GM21529 (cell line): ENCODE measurements around the gene HSP90AB1.
A peak's percentile ranks its signal among the peaks of the same experiment; 100 is the strongest.

Experiments used
- ATAC-seq: cut with Tn5 transposase; IDR thresholded peaks from one replicate; pipeline ENCODE4 v1.9.1; 2021; ENCODE audit not compliant: unreplicated experiment

HSP90AB1 gene

DNA sequence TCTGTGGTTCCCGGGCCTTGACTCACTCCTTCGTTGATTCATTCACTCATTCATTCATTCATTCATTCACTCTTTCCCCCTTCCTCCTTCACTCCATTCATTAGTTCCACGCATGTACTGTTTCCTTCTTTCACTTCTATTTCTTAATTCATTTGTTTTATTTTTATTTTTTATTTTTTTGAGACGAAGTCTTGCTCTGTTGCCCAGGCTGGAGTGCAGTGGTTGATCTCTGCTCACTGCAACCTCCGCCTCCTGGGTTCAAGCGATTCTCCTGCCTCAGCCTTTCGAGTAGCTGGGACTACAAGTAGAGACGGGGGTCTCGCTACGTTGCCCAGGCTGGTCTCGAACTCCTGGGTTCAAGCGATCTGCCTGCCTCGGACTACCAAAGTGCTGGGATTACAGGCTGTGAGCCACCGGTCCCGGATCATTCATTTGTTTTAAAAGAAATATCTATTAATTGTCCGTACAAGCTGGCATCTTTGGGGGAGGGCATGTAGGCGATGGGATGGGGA, 18.9 kb downstream of the HSP90AB1 start:
- ATAC-seq: no peak

DNA sequence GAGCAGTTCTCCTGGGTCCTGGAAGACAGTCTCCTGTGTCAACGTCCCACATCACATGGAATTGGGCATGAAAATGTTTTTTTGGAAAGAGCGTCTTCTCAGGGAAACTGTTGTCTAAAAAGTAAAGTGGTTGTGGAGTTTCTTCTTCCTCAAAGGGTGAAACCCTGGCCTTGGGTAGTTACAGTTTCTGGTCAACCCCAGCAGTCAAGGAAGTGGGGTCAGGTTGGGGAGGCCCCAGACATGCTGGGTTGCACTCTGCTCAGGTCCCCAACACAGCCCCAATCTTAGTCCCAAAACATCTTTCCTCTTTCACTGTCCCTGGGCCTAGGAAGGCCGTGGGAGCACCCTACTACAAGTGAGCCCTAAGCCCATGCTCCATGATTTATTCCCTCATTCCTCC, 19.4 kb downstream of the HSP90AB1 start:
- peak; percentile 42 for ATAC-seq

DNA sequence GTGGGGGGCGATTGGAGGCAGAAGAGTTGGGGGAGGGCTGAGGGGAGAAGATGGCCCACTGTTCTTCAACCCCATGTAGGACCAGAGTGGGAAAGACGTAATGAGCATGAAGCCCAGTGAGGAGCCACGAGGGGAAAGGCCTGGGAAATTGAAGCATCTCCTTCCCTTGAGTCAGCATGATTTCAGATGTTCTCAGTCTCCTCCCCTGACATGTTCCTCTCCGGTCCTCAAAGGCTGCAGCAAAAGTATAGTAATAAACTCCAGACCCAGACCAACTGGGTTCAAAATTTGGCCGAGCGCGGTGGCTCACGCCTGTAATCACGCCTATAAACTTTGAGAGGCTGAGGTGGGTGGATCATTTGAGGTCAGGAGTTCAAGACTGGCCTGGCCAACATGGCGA, 20.4 kb downstream of the HSP90AB1 start:
- no peak for ATAC-seq

DNA sequence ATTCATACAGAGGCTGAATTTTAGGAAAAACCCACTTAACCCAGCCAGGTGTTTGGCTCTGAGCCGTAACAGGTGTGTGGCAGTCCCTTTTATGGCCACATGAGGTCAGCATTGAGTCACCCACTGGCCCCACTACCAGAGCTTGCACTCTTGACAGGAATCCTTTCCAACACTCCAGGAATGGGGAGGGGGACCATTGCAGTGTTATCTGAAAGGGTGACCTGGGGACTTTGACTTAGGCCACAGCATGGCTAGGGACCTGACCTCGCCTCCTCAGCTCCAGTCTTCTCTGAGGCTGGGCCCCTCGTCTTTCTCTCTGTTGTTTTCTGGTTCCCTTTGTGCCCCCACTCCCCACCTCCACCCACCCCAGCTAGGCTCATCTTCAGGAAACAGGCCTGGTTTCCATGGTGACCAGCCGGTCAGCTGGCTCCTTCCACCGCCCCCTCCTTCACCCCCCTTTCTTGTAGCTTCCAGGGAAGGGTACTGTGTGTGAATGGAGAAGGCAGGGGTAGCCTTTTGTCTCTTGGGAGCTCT, 21.3 kb downstream of the HSP90AB1 start:
- ATAC-seq: no peak

DNA sequence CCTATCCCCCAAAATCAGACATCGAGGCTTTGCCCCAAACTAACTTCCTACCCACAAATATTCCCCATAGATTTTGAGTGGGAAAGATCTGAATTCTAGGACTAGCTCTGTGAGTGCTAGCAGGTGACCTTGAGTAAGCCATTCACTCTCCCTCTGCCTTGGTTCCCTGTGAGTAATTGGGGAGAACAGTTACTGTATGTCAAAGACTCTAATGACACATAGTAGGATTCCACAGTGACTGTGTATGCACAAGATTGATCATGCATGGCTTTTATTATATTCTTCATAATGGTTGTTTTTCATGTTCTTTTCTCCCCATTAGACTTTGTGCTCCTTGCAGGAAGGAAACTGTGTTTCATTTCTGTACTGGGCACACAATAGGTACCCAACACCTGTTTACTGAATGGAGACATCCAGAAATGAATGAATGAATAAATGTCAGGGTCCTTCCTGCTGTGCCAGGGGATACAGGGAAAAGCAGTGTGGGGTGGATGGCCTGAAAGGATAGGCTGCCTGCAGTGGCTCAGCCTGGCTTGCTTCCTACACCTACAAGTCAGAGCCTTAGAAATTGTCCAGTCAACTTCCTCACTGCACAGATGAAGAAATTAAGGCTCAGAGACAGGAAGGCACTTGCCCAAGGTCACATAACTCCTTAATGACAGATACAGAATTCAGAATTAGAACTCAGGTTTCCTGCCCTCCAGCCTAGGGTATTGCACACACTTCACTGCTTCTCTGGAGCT, 22.4 kb downstream of the HSP90AB1 start:
- ATAC-seq: no peak

DNA sequence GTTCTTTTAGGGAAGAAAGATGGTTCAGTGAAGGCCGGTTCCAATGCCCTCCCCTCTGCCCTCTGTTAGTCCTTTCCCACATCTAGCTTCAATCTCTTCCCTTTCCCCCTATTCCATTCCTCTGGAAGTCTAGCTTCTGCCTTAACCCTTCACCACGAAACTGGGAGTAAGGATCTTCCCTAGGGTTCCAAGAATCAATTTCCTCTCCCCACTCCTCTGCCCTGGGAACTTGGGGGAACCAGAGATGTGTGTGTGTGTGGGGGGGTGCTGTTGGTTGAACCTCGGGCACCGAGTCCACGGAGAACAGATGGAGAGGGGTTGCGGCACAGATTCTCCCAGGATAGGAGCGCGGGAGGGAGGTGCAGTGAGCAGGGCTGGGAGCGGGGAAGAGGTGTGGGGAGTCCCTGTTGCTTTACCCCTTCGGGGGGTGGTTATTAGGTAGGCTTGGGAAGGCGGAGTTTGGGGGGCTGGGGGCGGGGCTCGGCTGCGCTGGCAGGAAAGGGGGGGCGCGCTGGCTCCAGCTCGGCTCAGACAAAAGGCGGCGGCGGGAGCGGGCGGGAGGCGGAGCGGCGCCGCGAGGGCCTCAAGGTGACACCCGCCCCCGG, 23.1 kb downstream of the HSP90AB1 start, which contains the start of gene TMEM151B:
TSS of gene TMEM151B (plus strand) at position 530 of the 605 bp plus-strand sequence. CDS start 293 bp downstream, outside the sequence.
- ATAC-seq: no peak

DNA sequence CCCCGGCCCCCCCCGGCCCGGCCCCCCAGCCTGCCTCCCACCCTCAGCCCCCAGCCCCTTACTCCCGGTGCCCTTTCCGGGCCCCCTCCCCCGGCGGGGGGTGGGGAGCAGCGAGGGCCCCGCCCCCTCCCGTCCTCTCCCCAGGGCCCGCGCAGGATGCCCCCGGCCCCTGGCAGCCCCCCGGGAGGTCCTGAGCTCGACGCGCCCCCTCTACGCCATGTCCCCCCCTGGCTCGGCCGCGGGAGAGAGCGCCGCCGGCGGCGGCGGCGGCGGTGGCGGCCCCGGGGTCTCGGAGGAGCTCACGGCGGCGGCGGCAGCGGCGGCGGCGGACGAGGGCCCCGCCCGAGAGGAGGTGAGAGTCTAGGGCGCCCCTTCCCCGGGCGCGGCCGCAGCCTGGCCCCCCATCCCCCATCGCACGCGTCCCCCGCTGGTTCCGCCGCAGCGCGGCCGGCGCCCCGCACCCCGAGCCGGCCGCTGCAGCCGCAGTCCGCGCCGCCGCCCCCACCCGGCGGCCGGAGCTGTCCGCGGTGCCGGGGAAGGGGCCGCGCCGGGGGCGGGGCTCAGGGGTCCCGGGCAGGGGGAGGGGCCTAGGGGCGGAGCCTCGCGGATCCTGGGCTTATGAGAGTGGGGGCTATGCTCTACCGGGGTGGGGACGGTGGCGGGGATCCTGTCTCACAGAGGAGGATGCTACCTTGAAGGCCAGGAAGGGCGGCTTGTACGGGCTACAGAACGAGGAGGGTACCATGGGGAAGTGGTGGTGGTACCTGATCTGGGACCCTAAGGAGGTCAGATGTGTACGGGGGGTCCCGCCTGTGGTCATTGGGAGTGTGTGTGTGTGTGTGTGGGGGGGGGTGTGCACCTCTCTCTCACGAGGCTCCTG, 23.9 kb downstream of the HSP90AB1 start:
- no peak for ATAC-seq

DNA sequence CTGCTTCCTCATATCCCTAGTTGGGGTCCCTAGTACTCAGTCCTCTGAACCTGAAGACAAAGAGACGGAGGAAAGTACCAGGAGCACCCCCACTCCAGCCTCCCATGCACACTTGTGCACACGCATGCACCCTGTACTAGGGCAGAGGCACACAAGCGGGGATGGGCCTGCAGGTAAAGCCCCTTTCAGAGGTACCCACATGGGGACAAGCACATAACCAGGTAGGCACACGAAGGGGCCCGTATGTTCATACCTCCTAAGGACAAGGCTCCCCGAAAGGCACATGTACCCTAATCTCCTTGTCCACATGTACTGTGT, 24.5 kb downstream of the HSP90AB1 start:
- ATAC-seq: no peak

DNA sequence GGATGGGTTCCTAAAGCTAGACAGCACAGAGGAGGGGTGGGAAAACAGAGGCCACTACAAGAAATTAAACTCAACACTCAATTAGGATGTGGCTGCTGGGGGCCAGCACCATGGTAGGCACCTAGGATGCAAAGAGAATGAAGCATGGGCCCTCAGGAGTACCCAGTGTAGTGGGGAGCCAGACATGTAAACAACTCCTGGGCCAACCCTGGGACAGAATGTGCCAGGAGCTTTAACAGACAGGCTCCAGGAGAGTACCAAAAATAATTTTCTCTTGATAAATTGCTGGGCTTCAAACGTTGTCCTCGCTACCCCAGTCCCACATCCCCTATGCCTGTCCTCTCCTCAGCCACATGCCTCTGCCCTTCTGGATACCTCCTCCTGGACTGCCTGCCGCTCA, 25.0 kb downstream of the HSP90AB1 start:
- no peak for ATAC-seq

DNA sequence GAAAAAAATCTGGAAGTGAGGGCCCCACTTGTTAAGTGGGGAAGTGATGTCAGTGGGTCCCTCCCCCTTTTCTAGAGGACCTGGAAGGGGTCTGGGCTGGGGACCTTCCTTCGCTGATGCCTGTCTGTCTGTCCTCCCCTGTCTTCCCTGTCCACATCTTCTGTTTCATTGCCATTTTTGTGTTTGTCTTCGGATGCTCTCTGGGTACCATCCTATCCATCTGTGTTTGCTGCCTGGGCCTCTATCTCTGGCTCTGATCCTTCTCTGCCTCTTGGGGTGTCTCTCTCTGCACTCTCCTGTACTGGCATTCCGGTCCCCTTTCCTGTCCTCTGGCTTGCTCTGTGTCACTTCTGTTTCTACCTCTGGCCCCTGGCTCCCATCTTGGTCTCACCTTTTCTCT, 25.6 kb downstream of the HSP90AB1 start:
- no peak for ATAC-seq

DNA sequence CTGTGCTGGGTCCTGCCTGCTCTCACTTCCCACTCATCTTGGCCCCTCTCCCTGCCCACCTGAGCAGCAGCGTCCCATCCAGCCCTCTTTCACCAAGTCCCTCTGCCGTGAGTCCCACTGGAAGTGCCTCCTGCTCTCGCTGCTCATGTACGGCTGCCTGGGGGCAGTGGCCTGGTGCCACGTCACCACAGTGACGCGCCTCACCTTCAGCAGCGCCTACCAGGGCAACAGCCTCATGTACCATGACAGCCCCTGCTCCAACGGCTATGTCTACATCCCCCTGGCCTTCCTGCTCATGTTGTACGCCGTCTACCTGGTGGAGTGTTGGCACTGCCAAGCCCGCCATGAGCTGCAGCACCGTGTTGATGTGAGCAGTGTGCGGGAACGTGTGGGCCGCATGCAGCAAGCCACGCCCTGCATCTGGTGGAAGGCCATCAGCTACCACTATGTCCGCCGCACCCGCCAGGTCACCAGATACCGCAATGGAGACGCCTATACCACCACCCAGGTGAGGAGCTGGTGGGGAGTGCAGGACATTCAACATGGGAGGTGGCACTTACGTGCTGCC, 26.2 kb downstream of the HSP90AB1 start:
- ATAC-seq: no peak

DNA sequence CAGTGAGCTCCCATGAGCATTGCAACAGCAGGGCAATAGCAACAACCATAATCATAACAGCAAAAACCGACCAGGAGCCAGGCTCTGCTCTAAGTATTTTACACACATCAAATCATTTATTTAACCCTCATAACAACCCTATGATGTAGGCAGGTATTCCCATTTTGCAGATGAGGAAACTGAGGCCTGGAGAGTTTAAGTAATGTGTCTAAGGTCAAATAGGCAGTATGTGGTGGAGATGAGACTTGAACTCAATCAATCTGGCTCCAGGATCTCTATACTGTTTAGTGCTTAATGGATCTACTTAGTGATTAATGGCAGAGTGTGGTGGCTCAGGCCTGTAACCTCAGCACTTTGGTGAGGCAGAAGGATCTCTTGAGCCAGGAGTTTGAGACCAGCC, 26.7 kb downstream of the HSP90AB1 start:
- ATAC-seq: no peak

DNA sequence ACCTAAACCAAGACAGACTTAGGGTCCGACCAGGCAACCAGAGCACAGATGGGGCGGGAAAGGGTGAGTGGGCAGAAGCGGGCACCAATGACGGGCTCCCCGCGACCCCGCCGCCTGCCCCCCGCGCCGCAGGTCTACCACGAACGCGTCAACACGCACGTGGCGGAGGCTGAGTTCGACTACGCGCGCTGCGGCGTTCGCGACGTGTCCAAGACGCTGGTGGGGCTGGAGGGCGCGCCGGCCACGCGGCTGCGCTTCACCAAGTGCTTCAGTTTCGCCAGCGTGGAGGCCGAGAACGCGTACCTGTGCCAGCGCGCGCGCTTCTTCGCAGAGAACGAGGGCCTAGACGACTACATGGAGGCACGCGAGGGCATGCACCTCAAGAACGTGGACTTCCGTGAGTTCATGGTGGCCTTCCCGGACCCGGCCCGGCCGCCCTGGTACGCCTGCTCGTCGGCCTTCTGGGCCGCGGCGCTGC, 28.4 kb downstream of the HSP90AB1 start:
- ATAC-seq: no peak

DNA sequence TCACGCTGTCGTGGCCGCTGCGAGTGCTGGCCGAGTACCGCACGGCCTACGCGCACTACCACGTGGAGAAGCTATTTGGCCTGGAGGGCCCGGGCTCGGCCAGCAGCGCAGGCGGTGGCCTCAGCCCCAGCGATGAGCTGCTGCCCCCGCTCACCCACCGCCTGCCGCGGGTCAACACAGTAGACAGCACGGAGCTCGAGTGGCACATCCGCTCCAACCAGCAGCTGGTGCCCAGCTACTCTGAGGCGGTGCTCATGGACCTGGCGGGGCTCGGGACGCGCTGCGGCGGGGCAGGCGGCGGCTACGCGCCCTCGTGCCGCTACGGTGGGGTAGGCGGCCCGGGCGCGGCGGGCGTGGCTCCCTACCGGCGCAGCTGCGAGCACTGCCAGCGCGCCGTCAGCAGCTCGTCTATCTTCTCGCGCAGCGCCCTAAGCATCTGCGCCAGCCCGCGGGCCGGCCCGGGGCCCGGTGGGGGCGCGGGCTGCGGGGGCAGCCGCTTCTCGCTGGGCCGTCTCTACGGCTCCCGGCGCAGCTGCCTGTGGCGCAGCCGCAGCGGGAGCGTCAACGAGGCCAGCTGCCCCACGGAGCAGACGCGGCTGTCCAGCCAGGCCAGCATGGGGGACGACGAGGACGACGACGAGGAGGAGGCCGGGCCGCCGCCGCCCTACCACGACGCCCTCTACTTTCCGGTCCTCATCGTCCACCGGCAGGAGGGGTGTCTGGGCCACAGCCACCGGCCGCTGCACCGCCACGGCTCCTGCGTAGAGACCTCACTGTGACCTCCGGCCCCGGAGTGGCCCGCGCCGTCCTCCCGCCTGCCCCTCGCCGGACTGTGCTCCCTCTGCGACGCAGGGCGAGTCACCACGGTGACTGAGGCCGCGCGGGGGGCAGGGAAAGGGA, 29.1 kb downstream of the HSP90AB1 start:
- no peak for ATAC-seq

DNA sequence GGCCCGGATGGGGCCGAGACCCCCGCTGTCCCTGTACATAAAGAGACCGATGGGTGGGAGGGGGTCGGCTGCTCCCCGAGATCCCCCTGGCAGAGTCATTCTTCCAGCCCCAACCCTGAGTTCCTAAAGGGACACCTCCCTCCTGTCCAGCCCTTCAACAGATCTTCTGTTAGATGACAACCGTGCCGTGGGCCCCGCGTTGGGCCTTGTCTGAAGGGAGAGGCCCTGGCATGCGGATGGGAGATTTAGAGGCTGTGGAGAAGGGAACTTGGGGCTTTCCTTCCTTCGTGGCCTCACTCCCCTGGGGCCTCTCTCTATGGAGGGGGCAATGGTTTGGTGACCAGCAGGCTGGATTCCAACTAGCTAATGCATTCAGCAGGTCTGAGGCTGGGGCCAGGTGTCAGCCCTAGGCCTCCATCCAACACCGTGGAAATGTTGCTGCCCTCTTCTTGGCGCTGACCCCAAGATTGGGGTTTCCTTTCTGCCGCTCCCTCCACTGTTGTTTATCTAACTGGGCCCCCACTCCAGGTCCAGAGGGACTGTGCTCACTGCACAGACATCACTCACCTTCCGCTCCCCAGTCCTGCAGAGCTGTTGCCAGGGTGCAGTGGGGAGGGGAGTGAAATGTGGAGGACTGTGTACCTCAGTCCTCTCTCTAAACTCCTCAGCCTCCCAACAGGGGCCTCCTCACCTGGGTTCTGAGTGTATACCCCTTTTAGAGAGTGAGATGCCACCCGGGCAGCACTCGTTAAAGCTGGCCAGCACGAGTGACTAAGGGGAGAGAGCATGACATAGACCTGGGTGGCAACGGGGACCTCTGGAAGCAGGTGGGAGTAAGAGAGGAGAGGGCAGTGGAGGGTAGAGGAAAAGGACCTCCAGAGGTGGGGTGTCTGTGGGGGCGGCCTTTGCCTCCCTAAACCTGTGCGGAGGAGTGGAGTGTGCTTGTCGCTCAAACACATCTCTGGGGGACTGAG, 30.1 kb downstream of the HSP90AB1 start:
- ATAC-seq: no peak

DNA sequence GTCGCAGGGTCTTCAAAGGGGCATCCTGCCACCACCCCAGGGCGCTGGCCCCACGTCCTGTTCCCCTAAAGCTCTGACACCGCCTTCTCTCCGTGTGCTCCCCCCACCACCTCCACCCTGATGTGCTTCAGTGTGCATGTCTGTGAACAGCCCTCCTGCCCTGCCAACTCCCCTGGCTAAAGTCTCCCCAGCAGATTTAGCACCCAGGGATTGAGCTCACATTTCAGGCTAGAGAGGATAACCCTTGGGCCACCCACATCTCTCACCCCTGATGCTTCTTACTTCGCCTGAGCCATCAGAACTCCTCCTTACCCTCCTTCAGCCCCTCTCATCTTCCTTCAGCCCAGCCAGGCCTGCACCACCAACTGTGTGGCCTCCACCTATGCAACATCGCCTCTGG, 30.9 kb downstream of the HSP90AB1 start:
- ATAC-seq: no peak

DNA sequence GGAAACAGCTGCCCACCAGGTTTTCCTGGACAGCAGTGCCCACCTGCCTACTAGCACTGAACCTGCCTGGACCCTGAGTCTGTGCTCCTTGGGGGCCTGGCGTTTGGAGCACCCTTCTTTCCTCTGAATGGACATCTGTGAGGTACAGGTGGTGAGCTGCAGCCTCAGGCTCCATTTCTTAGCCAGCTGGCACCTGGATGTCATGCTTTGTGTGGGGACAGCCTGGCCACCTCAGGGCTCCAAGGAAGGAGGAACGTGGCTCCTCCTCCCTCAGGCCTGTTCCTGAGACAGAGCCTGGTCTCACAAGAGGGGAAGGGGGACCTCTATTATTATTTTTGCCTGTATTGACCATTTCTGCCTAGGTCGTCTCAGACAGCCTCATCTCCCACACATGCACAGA, 31.4 kb downstream of the HSP90AB1 start:
- ATAC-seq: no peak

DNA sequence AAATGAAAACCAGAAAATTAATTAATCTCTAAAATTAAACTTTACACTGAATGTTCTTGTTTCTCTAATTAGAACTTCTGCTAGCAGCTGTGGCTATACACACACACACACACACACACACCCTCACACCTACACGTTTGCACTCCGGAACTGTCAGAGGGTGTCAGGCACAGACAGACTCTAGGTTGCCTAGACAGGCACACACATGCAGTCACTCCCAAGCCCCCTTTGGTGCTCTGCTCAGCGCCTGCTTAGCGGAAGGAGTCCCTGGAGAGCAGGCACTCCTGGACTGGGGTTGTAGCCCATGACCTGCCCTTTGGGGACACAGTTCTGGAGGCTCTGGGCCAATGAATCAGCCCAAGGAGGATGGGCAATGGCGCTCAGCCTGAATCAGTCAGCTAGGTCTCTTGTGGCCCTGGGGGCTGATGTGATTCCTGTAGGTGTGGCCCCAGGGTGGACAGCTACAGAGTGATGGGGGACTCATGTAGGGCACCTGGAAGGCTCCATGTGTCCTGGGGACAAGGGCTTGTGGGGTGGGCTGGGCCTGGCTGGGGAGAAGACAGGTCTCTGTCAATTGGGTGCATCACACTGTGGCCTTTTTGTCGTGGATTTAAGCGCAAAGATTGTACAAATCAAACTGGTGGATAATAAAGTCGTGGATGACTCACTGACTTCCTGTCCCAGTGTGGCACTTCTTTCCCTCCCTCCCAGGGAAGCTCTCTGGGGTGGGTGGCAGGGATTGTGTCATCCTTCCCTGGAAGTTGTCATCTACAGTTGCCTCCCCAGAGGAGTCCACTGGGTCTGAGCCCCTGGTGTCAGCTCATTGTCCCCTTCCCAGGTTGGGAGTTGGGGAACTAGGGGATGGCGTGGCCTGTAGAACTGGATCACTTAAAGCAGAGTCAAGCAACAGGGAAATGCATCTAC, 32.1 kb downstream of the HSP90AB1 start:
- ATAC-seq: no peak
